Upper lobe of right lung (tissue), 1 donor: Measurements from ENCODE around the gene CNIH3. TPM values are rescaled to one million over a fixed set of nuclear protein-coding genes. Genes with fewer than 3 reads are reported as not detected.

Experiments
- ATAC-seq: fragments of 200-7000 bp; cut with Tn5 transposase; one replicate; pipeline ENCODE4 v1.9.1; 2020; ENCODE audit warnings: mild to moderate bottlenecking, moderate library complexity
- DNase-seq: peaks from one replicate; pipeline ENCODE4 v3.0.0-alpha.2; 2020
- H3K27ac ChIP-seq: fragments of 200-600 bp; one replicate; pipeline ENCODE4 v1.8.0; 2022
- H3K27me3 ChIP-seq: fragments of 200-600 bp; one replicate; pipeline ENCODE4 v1.8.0; 2022; ENCODE audit warnings: mild to moderate bottlenecking
- H3K36me3 ChIP-seq: fragments of 200-600 bp; one replicate; pipeline ENCODE4 v1.8.0; 2022
- H3K4me1 ChIP-seq: fragments of 200-600 bp; one replicate; pipeline ENCODE4 v1.8.0; 2022
- H3K4me3 ChIP-seq: fragments of 200-600 bp; one replicate; pipeline ENCODE4 v1.8.0; 2022; ENCODE audit warnings: mild to moderate bottlenecking
- H3K9me3 ChIP-seq: fragments of 200-600 bp; one replicate; pipeline ENCODE4 v1.8.0; 2022
- intact Hi-C: fragments of 100-400 bp; cut with DNase I; formaldehyde crosslinking; loops from one replicate; pipeline ENCODE4 v1.11.0; 2022
- total RNA-seq: library from RNA; stranded (reverse); fragmentation: NEBNext Ultra II Directional; extraction: Animal tissue kit (Norgen Biotek cat#: 25700); gene quantifications from one replicate; pipeline ENCODE4 v1.2.1, GENCODE V29; 2021
- TF ChIP-seq, protein P1 (sequence below): fragments of 200-600 bp; IDR thresholded peaks from one replicate; pipeline ENCODE4 v1.8.0; 2022; ENCODE audit warnings: antibody characterized with exemption
- donor health status: DM: no; HTN: yes; CAD: no; lungs with severe emphysema.

CNIH3 gene
- total RNA-seq, 1 donor from 2014 or later, result 4.8 TPM

DNA sequence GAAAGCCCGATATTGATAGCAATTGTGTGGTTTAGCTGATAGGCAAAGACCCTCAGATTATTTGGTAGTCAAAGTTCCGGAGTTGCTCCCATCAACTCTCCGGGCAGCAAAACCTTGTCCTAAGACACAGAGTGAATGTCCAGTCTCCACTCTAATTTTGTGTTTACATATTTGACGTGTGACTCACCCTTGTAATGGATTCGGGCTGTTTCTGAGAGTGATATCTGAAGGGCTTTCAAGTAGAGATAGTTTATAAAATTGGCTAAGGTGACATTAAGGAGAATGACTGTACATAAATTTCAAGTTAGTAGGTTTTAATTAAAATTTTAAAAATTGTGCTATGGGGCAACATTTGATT, 154.2 kb downstream of the CNIH3 start:
- H3K4me1 ChIP-seq, result peaks cover 9% of the 10 kb centered on the region
- no peak overlapping the region for H3K4me3 ChIP-seq
- peak; percentile 63 for ATAC-seq
- H3K27ac ChIP-seq, result no peak overlapping the region
- no peaks in the 10 kb centered on the region for H3K27me3 ChIP-seq
- H3K36me3 ChIP-seq, result no peaks in the 10 kb centered on the region
- intact Hi-C loops, result no loop called here
- no peak for DNase-seq
- TF ChIP-seq, protein P1, sequence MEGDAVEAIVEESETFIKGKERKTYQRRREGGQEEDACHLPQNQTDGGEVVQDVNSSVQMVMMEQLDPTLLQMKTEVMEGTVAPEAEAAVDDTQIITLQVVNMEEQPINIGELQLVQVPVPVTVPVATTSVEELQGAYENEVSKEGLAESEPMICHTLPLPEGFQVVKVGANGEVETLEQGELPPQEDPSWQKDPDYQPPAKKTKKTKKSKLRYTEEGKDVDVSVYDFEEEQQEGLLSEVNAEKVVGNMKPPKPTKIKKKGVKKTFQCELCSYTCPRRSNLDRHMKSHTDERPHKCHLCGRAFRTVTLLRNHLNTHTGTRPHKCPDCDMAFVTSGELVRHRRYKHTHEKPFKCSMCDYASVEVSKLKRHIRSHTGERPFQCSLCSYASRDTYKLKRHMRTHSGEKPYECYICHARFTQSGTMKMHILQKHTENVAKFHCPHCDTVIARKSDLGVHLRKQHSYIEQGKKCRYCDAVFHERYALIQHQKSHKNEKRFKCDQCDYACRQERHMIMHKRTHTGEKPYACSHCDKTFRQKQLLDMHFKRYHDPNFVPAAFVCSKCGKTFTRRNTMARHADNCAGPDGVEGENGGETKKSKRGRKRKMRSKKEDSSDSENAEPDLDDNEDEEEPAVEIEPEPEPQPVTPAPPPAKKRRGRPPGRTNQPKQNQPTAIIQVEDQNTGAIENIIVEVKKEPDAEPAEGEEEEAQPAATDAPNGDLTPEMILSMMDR, result no peak
- H3K9me3 ChIP-seq, result no peaks in the 10 kb centered on the region

DNA sequence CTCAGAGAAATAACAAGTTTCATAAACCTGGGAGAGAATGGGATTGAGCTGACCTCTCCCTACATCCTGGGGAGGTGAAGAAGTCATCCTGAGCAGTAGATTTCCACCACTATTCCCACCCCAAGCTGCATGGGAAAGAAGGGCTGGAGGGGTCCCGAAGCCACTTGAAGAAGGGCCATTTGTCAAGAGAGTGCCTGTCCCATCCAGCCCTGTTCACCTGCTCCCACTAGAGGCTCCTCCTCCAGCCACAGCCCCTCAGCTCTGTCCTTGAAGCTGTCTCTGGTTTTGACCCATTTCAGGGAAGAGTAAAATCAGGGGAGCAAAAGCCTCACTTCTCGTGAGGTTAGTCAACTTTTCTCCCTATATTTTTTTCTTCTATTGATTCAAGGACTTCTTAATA, 157.5 kb downstream of the CNIH3 start:
- intact Hi-C loops, result no loop called here
- Histone ChIP-seq H3K4me1 (peaks cover 9% of the 10 kb centered on the region), H3K27me3 (no peaks in the 10 kb centered on the region), H3K4me3 (no peak overlapping the region), H3K36me3 (no peaks in the 10 kb centered on the region), H3K27ac (no peak overlapping the region), H3K9me3 (no peaks in the 10 kb centered on the region)
- TF ChIP-seq, protein P1, result no peak
- no peak for DNase-seq
- no peak for ATAC-seq

DNA sequence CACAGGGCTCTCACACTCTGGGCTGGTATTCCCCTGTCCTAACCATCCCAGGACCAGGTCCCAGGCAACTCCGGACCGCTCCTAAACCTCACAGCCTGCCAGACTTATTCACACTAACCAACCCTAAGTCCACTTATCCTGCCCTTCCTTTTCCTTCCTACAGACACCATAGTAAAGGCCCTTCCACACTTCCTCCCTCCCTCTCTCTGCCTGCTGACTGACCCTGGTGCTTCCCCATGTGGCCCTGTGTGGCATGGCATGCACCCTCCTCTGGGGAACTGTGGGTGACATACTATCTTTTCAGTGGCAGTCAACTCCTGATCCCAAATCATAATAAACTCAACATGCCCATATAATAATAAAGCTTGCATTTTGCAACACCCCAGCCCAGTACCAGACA, 158.3 kb downstream of the CNIH3 start:
- TF ChIP-seq, protein P1, result peak; percentile 18
- intact Hi-C loops, result no loop called here
- no peaks in the 10 kb centered on the region for H3K27me3 ChIP-seq
- ATAC-seq (peak; percentile 88), DNase-seq (no peak)
- H3K36me3 ChIP-seq, result no peaks in the 10 kb centered on the region
- no peak overlapping the region for H3K27ac ChIP-seq
- H3K4me1 ChIP-seq, result peaks cover 9% of the 10 kb centered on the region
- no peaks in the 10 kb centered on the region for H3K9me3 ChIP-seq
- no peak overlapping the region for H3K4me3 ChIP-seq

DNA sequence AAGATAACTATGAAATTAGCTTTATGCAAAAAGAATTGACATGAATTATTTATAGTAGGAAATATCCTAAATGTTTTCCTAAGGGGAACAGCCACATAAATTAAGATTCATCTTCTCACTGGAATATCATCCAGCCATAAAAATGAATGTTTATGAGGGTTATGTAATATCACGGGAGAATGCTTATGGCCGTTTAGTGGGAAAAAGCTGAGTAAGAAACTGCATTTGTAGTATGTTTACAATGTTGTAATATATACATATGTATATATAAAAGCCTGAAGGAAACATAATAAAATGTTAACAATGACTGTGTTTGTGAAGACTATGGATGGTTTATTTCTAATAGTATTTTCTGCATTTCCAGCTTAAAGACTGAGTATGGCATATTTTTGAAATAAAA, 161.1 kb downstream of the CNIH3 start:
- H3K4me1 ChIP-seq, result no peaks in the 10 kb centered on the region
- ATAC-seq (no peak), DNase-seq (no peak)
- TF ChIP-seq, protein P1, result no peak
- intact Hi-C loops, result no loop called here
- no peak overlapping the region for H3K4me3 ChIP-seq
- H3K36me3 ChIP-seq, result no peaks in the 10 kb centered on the region
- no peaks in the 10 kb centered on the region for H3K27me3 ChIP-seq
- no peak overlapping the region for H3K27ac ChIP-seq
- no peaks in the 10 kb centered on the region for H3K9me3 ChIP-seq

DNA sequence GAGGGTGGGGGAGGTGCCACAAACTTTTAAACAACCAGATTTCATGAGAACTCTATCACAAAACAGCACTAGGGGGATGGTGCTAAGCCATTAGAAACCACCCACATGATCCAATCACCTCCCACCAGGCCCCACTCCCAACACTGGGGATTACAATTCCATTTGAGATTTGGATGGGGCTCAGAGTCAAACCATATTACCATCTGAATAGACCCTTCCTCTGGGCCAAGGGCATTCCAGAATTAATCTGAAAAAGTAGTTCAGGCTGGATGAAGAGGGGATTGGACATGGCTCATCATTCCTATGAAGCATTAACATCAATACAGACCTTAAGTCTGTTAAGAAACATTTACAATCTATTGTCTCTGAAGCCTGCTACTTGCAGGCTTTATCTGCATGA, 163.4 kb downstream of the CNIH3 start:
- ATAC-seq (no peak), DNase-seq (no peak)
- Histone ChIP-seq H3K4me1 (no peaks in the 10 kb centered on the region), H3K9me3 (no peaks in the 10 kb centered on the region), H3K36me3 (no peaks in the 10 kb centered on the region), H3K27me3 (no peaks in the 10 kb centered on the region), H3K27ac (no peak overlapping the region), H3K4me3 (no peak overlapping the region)
- intact Hi-C loops, result no loop called here
- TF ChIP-seq, protein P1, result no peak

DNA sequence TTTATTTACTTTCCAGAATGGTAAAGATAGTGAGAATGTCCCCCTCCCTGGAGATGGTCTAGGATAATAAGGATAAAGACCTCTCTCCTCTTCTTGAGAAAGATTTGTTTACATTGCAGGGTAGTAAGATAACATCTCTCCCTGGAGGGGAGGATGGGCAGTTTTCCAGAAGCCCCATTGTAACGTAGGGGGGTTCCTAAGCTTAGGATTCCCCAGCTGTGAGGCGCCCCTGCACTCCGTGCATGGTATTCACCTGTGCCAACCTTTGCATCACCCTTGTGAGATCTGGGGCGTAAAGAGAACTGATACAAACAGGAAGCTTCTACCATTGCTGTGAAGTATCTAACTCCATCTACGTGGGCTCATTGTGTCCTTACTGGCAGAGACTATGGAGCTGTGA, 164.6 kb downstream of the CNIH3 start:
- TF ChIP-seq, protein P1, result no peak
- Histone ChIP-seq H3K27ac (no peak overlapping the region), H3K4me1 (no peaks in the 10 kb centered on the region), H3K9me3 (no peaks in the 10 kb centered on the region), H3K36me3 (no peaks in the 10 kb centered on the region), H3K4me3 (no peak overlapping the region), H3K27me3 (no peaks in the 10 kb centered on the region)
- no peak for DNase-seq
- ATAC-seq, result no peak
- intact Hi-C loops, result no loop called here
